ENCODE data around the gene PPT1.

DNA sequence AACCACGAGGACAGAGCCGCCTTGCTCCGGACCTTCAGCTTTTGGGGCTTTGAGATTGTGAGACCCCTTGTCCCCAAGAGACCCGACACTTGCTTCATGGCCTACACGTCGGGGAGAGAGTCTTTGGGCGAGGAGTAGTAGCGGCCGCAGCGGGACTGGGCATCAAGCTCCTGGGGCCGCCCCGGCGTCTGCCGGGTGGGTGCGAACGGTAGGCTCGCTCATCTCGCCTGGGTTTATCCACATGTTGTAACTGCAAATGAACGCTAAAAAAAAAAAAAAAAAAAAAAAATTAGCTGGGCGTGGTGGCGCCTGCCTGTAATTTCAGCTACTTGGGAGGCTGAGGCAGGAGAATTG lies 36.2 kb upstream of the PPT1 start:
- TF ChIP-seq, protein P1, sequence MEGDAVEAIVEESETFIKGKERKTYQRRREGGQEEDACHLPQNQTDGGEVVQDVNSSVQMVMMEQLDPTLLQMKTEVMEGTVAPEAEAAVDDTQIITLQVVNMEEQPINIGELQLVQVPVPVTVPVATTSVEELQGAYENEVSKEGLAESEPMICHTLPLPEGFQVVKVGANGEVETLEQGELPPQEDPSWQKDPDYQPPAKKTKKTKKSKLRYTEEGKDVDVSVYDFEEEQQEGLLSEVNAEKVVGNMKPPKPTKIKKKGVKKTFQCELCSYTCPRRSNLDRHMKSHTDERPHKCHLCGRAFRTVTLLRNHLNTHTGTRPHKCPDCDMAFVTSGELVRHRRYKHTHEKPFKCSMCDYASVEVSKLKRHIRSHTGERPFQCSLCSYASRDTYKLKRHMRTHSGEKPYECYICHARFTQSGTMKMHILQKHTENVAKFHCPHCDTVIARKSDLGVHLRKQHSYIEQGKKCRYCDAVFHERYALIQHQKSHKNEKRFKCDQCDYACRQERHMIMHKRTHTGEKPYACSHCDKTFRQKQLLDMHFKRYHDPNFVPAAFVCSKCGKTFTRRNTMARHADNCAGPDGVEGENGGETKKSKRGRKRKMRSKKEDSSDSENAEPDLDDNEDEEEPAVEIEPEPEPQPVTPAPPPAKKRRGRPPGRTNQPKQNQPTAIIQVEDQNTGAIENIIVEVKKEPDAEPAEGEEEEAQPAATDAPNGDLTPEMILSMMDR (IDR thresholded peaks at IDR 0.05; ENCODE audit: borderline replicate concordance, extremely low read depth, low read length, poor library complexity, severe bottlenecking), result no peak
- TF ChIP-seq EZH2 (IDR thresholded peaks at IDR 0.05; ENCODE audit: borderline replicate concordance, low read depth, low read length, severe bottlenecking), result no peak
